ENCODE measurements around the gene SRRM5. TPM values are rescaled to one million over a fixed set of nuclear protein-coding genes. Genes with fewer than 3 reads are reported as not detected.

SRRM5 gene
- total and polyA plus RNA-seq, 4 donors, result 0.07 to 0.09 (median 0.09) TPM

DNA sequence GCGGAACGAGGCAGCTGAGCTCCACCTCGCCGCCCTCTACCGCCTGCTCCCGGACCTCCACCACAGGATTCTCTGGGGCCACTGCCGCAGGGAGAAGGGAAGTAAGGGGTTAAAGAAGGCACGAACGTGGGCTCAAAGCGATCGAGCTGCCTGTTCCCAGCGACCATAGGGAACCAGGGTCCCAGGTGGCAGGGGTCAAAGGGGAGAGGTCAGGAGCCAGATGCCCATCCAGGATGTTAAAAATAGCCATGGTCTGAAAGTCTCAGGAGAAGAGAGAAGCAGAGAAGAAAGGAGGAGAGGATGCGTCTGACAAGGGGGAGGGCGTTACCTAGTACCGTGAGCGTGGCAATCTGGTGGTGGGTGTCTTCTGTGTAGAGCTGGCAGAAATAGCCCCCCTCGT lies 14.9 kb downstream of the SRRM5 start (continued):
- TF ChIP-seq CTCF (IDR thresholded peaks at IDR 0.05; ENCODE audit: low read depth, low read length, missing input control), result no peak

- Histone ChIP-seq H3K27me3 (ENCODE audit: control insufficient read depth in 4 of 4, insufficient read depth in 4 of 4, low read length in 3 of 4) (no peaks in the 10 kb centered on the region), H3K36me3 (ENCODE audit: control insufficient read depth in 4 of 4, insufficient read depth in 3 of 4, low read depth in 1 of 4, low read length in 3 of 4) (no peaks in the 10 kb centered on the region), H3K9ac (ENCODE audit: low read depth in 1 of 2, low read length in 2 of 2) (no peak overlapping the region), H3K27ac (ENCODE audit: low read depth in 1 of 2, low read length in 2 of 2) (no peak overlapping the region), H3K4me3 (ENCODE audit: low read depth in 1 of 3, low read length in 3 of 3) (no peak overlapping the region), H3K4me1 (ENCODE audit: control insufficient read depth in 4 of 4, insufficient read depth in 4 of 4, low read length in 3 of 4) (no peaks in the 10 kb centered on the region), H3K9me3 (ENCODE audit: control insufficient read depth in 4 of 4, low read length in 3 of 4) (no peaks in the 10 kb centered on the region)
- WGBS, result 95% methylated on average over 3 of the region's 3 CpGs
- TF ChIP-seq HNF4A (conservative IDR thresholded peaks at IDR 0.05) (no peak), YY1 (IDR thresholded peaks at IDR 0.05) (no peak), FOXA2 (IDR thresholded peaks at IDR 0.05) (no peak)
- no peak for DNase-seq (ENCODE audit: low spot score)
Measured at GRCh38 chr19:43628646-43629326, 16.9 kb downstream of the SRRM5 start.

DNA sequence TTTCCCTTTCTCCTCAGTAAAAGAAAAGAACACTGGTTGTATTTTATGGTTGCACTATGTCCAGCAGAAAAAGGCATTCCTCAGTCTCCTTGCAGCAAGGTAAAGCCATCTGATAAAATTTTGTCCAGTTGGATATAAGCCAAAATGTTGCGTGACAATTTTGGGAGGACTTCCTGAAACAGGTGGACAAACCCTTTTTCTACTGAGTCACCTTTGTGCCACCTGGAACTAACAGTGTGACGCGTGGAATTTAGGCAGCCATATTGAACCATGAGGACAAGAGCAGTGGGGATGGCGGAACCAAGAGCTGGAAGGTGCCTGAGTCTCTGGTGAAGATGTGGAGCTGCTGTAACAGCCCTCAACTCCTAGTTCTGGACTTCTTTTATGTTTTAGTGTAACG lies 19.6 kb downstream of the SRRM5 start:
- Histone ChIP-seq H3K9me3 (ENCODE audit: control insufficient read depth in 4 of 4, low read length in 3 of 4) (no peaks in the 10 kb centered on the region), H3K4me1 (ENCODE audit: control insufficient read depth in 4 of 4, insufficient read depth in 4 of 4, low read length in 3 of 4) (no peaks in the 10 kb centered on the region), H3K27me3 (ENCODE audit: control insufficient read depth in 4 of 4, insufficient read depth in 4 of 4, low read length in 3 of 4) (no peaks in the 10 kb centered on the region), H3K4me3 (ENCODE audit: low read depth in 1 of 3, low read length in 3 of 3) (no peak overlapping the region), H3K27ac (ENCODE audit: low read depth in 1 of 2, low read length in 2 of 2) (no peak overlapping the region), H3K36me3 (ENCODE audit: control insufficient read depth in 4 of 4, insufficient read depth in 3 of 4, low read depth in 1 of 4, low read length in 3 of 4) (no peaks in the 10 kb centered on the region), H3K9ac (ENCODE audit: low read depth in 1 of 2, low read length in 2 of 2) (no peak overlapping the region)
- no peak for TF ChIP-seq TAF1 (conservative IDR thresholded peaks at IDR 0.05)
- TF ChIP-seq, protein P1, sequence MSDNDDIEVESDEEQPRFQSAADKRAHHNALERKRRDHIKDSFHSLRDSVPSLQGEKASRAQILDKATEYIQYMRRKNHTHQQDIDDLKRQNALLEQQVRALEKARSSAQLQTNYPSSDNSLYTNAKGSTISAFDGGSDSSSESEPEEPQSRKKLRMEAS (IDR thresholded peaks at IDR 0.05), result no peak
- TF ChIP-seq ATF3 (IDR thresholded peaks at IDR 0.05), result no peak
- TF ChIP-seq JUND (IDR thresholded peaks at IDR 0.05), result no peak
- no peak for TF ChIP-seq FOXA1 (IDR thresholded peaks at IDR 0.05)
- TF ChIP-seq HNF4A (conservative IDR thresholded peaks at IDR 0.05), result no peak
- TF ChIP-seq, protein P2, sequence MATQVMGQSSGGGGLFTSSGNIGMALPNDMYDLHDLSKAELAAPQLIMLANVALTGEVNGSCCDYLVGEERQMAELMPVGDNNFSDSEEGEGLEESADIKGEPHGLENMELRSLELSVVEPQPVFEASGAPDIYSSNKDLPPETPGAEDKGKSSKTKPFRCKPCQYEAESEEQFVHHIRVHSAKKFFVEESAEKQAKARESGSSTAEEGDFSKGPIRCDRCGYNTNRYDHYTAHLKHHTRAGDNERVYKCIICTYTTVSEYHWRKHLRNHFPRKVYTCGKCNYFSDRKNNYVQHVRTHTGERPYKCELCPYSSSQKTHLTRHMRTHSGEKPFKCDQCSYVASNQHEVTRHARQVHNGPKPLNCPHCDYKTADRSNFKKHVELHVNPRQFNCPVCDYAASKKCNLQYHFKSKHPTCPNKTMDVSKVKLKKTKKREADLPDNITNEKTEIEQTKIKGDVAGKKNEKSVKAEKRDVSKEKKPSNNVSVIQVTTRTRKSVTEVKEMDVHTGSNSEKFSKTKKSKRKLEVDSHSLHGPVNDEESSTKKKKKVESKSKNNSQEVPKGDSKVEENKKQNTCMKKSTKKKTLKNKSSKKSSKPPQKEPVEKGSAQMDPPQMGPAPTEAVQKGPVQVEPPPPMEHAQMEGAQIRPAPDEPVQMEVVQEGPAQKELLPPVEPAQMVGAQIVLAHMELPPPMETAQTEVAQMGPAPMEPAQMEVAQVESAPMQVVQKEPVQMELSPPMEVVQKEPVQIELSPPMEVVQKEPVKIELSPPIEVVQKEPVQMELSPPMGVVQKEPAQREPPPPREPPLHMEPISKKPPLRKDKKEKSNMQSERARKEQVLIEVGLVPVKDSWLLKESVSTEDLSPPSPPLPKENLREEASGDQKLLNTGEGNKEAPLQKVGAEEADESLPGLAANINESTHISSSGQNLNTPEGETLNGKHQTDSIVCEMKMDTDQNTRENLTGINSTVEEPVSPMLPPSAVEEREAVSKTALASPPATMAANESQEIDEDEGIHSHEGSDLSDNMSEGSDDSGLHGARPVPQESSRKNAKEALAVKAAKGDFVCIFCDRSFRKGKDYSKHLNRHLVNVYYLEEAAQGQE (IDR thresholded peaks at IDR 0.05), result no peak
- no peak for TF ChIP-seq YY1 (IDR thresholded peaks at IDR 0.05)
- 87% methylated on average over 5 of the region's 5 CpGs for WGBS
- DNase-seq (ENCODE audit: low spot score), result no peak

Data from liver (tissue), 9 donors.